GM06990 (cell line): ENCODE measurements around the gene FRMD5.

Experiments used
- DNase-seq: peaks from one replicate; pipeline ENCODE4 v3.0.0-alpha.2; 2011; ENCODE audit not compliant: insufficient read length; ENCODE audit errors: extremely low read depth
- H3K27me3 ChIP-seq: replicated peaks from 2 replicates; pipeline ENCODE4 v1.6.0; 2011; ENCODE audit warnings: low read length; ENCODE audit not compliant: control insufficient read depth, insufficient read depth
- H3K36me3 ChIP-seq: 2 replicates; pipeline ENCODE4 v1.5.1; 2011; ENCODE audit warnings: low read length; ENCODE audit not compliant: control insufficient read depth, insufficient read depth
- H3K4me3 ChIP-seq: replicated peaks from 2 replicates; pipeline ENCODE4 v1.5.1; 2011; ENCODE audit warnings: low read depth, mild to moderate bottlenecking, control low read depth, low read length
- TF ChIP-seq, protein P1 (sequence below): IDR thresholded peaks from 2 replicates; pipeline ENCODE4 v1.5.1; 2011; ENCODE audit warnings: low read length, control low read depth, mild to moderate bottlenecking, inconsistent platforms; ENCODE audit not compliant: insufficient read depth, poor library complexity, severe bottlenecking

The FRMD5 gene

GRCh38 chr15:44101944-44102343 lies 93.1 kb downstream of the FRMD5 start:
- no peak for DNase-seq
- Histone ChIP-seq H3K27me3 (no peaks in the 10 kb centered on the region; the same call in 1 of the 2 replicates), H3K36me3 (no peaks in the 10 kb centered on the region), H3K4me3 (no peak overlapping the region)
- TF ChIP-seq, protein P1, sequence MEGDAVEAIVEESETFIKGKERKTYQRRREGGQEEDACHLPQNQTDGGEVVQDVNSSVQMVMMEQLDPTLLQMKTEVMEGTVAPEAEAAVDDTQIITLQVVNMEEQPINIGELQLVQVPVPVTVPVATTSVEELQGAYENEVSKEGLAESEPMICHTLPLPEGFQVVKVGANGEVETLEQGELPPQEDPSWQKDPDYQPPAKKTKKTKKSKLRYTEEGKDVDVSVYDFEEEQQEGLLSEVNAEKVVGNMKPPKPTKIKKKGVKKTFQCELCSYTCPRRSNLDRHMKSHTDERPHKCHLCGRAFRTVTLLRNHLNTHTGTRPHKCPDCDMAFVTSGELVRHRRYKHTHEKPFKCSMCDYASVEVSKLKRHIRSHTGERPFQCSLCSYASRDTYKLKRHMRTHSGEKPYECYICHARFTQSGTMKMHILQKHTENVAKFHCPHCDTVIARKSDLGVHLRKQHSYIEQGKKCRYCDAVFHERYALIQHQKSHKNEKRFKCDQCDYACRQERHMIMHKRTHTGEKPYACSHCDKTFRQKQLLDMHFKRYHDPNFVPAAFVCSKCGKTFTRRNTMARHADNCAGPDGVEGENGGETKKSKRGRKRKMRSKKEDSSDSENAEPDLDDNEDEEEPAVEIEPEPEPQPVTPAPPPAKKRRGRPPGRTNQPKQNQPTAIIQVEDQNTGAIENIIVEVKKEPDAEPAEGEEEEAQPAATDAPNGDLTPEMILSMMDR: no peak

DNA sequence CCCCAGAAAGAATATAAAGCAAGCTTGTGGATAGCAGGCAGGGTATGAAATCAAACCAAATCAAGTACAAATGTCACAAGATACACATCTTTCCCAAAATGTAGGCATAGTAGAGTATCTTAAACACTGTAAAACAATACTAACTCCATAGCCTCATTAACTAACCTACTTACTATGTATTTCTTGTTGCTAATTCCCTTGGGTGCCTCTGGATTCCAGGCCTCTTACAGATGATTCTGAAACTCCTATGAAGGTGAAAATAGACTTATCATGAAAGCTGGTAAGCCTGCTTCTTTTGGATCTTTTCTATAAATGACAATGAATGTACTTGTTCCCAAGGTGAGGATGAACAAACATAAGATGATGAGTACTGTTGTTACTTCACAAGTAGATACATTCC lies 93.8 kb downstream of the FRMD5 start:
- no peak for DNase-seq
- TF ChIP-seq, protein P1: no peak
- Histone ChIP-seq H3K4me3 (no peak overlapping the region), H3K36me3 (no peaks in the 10 kb centered on the region), H3K27me3 (no peaks in the 10 kb centered on the region; the same call in 1 of the 2 replicates)

DNA sequence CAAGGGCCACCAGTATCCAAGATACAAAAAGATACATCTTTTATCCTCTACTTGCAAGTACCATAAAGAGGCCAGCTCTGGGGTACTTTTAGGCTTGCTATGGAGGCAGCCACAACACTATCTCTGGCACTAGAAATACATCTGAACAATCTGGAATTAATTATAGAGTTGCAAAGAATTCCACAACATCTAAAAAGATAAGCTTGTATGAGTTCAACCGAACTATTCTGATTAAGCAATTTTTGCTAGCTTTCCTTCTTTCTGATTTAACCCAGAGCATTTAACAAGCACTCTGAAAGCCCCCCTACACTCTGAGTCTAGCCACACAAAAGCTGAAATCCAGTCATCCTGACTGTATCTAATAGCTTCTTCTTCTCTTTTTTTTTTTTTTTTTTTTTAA lies 95.4 kb downstream of the FRMD5 start:
- Histone ChIP-seq H3K36me3 (no peaks in the 10 kb centered on the region), H3K27me3 (no peaks in the 10 kb centered on the region; the same call in 1 of the 2 replicates), H3K4me3 (no peak overlapping the region)
- DNase-seq: no peak
- TF ChIP-seq, protein P1: no peak

DNA sequence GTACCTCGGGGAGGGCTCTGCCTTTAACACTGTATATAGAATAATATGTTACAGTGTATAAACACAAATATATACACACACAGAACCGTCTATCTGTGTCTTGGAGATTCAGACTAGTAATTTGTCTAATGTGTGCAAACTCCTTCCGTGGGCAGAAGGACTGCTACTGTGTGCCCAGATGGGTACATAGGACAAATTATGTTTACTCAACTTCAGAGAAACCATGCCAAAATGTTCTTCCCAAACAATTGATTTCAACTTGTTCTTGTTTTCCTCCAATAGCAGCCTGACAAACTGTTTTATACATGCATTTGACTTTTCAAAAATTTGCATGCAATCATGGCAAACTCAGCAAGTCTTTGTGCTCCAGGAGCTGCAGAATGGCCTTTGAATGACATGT lies 97.5 kb downstream of the FRMD5 start:
- no peak for DNase-seq
- H3K36me3 ChIP-seq: no peaks in the 10 kb centered on the region
- H3K4me3 ChIP-seq: no peak overlapping the region
- H3K27me3 ChIP-seq: no peaks in the 10 kb centered on the region
- TF ChIP-seq, protein P1: no peak

- H3K4me3 ChIP-seq: no peak overlapping the region
- no peaks in the 10 kb centered on the region for H3K27me3 ChIP-seq
- no peak for DNase-seq
- no peaks in the 10 kb centered on the region for H3K36me3 ChIP-seq
- TF ChIP-seq, protein P1: no peak
These were observed 98.5 kb downstream of the FRMD5 start for GRCh38 chr15:44096596-44096995.

DNA sequence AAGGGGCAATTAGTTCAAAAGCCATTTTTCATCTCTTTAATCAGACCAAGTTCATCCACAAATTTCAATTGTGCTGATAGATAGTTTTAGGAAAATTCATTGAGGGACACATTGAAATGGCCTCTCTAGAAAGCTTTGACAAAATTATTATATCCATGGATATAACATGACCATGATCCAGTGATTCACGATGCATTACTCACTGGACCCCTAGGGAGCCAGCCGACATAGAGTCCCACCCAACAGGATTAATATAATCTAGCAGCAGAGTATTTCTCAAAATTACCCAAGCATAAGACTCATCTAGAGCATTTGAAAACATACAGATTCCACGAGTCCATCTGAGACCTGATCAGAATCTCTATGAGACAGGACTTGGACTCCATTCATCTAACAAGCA lies 100.3 kb downstream of the FRMD5 start:
- no peak overlapping the region for H3K4me3 ChIP-seq
- no peaks in the 10 kb centered on the region for H3K36me3 ChIP-seq
- TF ChIP-seq, protein P1: no peak
- H3K27me3 ChIP-seq: no peaks in the 10 kb centered on the region
- no peak for DNase-seq
